Left ventricle myocardium inferior (tissue), 1 donor: ENCODE measurements around the gene PUDP. TPM values are rescaled to one million over a fixed set of nuclear protein-coding genes. Genes with fewer than 3 reads are reported as not detected.

Experiments
- DNase-seq: peaks from one replicate; pipeline ENCODE4 v3.0.0-alpha.2; 2020
- H3K27ac ChIP-seq: fragments of 200-600 bp; replicated peaks from 2 replicates; pipeline ENCODE4 v1.8.0; 2021
- H3K27me3 ChIP-seq: fragments of 200-600 bp; 2 replicates; pipeline ENCODE4 v1.8.0; 2021; ENCODE audit warnings: low read depth
- H3K36me3 ChIP-seq: fragments of 200-600 bp; 2 replicates; pipeline ENCODE4 v1.8.0; 2021
- H3K4me1 ChIP-seq: fragments of 200-600 bp; 2 replicates; pipeline ENCODE4 v1.8.0; 2021
- H3K4me3 ChIP-seq: fragments of 200-600 bp; 2 replicates; pipeline ENCODE4 v1.8.0; 2021; ENCODE audit warnings: mild to moderate bottlenecking, moderate library complexity
- H3K9me3 ChIP-seq: fragments of 200-600 bp; replicated peaks from 2 replicates; pipeline ENCODE4 v1.8.0; 2021
- intact Hi-C: fragments of 100-400 bp; cut with micrococcal nuclease; formaldehyde crosslinking; loops from one replicate; pipeline ENCODE4 v1.11.0; 2022
- total RNA-seq: library from RNA; stranded (reverse); fragmentation: NEBNext Ultra II Directional; extraction: Animal tissue kit (Norgen Biotek cat#: 25700); gene quantifications from one replicate; pipeline ENCODE4 v1.2.1, GENCODE V29; 2021
- TF ChIP-seq, protein P1 (sequence below): fragments of 200-600 bp; IDR thresholded peaks from 2 replicates; pipeline ENCODE4 v1.8.0; 2021; ENCODE audit warnings: antibody characterized with exemption, mild to moderate bottlenecking, borderline replicate concordance
- donor health status: DM: no; HTN: yes; CAD: no; lungs with severe emphysema.

The PUDP gene
- total RNA-seq, 1 donor from 2014 or later = 27.1 TPM

DNA sequence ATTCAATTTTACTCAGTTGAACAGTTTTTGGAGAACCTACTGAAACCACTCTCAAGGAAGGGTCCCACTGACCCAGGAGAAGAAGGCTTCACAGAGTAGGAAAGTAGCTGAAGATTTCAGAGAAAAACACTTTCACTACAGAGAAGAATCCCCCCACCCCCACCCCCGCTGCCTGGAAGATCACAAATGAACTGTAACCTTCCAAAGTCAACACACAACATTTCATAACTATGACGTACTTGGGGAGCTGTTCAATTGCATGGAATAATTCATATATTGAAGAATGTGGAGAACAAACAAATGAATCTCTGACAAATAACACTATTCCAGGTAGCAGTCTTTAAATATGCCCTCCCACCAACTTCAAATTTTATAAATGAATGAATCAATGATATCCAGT, 86.5 kb downstream of the PUDP start:
- Histone ChIP-seq H3K9me3 (no peaks in the 10 kb centered on the region), H3K27ac (no peak overlapping the region), H3K4me3 (no peak overlapping the region), H3K36me3 (no peaks in the 10 kb centered on the region), H3K27me3 (no peaks in the 10 kb centered on the region), H3K4me1 (no peaks in the 10 kb centered on the region)
- TF ChIP-seq, protein P1, sequence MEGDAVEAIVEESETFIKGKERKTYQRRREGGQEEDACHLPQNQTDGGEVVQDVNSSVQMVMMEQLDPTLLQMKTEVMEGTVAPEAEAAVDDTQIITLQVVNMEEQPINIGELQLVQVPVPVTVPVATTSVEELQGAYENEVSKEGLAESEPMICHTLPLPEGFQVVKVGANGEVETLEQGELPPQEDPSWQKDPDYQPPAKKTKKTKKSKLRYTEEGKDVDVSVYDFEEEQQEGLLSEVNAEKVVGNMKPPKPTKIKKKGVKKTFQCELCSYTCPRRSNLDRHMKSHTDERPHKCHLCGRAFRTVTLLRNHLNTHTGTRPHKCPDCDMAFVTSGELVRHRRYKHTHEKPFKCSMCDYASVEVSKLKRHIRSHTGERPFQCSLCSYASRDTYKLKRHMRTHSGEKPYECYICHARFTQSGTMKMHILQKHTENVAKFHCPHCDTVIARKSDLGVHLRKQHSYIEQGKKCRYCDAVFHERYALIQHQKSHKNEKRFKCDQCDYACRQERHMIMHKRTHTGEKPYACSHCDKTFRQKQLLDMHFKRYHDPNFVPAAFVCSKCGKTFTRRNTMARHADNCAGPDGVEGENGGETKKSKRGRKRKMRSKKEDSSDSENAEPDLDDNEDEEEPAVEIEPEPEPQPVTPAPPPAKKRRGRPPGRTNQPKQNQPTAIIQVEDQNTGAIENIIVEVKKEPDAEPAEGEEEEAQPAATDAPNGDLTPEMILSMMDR = no peak
- no peak for DNase-seq
- intact Hi-C loops = no loop called here

DNA sequence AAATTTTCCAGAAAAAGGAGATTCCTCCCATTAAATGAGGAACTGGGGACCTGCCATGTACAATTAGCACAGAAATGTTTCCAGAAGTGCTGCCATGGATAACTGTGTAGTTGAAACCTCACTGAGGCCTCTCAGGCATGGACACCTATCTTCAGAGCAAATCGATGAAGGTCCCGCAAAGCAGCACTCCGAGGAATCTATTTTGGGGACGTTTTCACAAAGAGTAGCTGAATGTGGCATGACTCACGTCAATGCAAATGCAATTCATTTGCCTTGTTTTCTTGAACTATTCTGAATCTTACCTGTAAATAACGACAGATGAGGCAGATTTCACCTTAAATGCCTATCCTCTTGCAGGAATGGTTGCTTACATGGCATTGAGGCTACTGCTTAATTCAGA, 87.5 kb downstream of the PUDP start:
- Histone ChIP-seq H3K27me3 (no peaks in the 10 kb centered on the region), H3K36me3 (no peaks in the 10 kb centered on the region), H3K9me3 (no peaks in the 10 kb centered on the region), H3K4me3 (no peak overlapping the region), H3K4me1 (no peaks in the 10 kb centered on the region), H3K27ac (no peak overlapping the region)
- DNase-seq = no peak
- TF ChIP-seq, protein P1 = no peak
- intact Hi-C loops = no loop called here

DNA sequence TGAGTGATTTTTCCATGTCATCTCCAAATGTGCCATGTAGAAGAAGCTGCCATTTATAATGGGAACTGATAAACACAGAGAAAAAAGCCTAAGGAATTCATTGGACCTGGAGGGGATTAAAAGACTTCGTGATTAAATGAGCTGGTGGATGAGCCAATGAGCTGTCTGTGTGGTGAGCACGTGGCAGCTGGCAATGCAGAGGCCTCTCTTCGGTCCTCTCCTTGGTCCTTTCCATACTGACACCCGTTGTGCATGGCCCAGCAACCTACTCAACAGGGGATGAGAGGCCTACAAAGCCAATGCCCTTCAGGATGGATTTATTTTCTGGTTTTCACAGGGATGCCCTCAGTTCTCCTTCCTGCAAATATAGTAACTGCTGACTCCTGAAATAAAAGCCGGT, 88.1 kb downstream of the PUDP start:
- Histone ChIP-seq H3K27ac (no peak overlapping the region), H3K36me3 (no peaks in the 10 kb centered on the region), H3K4me3 (no peak overlapping the region), H3K27me3 (no peaks in the 10 kb centered on the region), H3K4me1 (no peaks in the 10 kb centered on the region), H3K9me3 (no peaks in the 10 kb centered on the region)
- intact Hi-C loops = no loop called here
- no peak for DNase-seq
- TF ChIP-seq, protein P1 = no peak

DNA sequence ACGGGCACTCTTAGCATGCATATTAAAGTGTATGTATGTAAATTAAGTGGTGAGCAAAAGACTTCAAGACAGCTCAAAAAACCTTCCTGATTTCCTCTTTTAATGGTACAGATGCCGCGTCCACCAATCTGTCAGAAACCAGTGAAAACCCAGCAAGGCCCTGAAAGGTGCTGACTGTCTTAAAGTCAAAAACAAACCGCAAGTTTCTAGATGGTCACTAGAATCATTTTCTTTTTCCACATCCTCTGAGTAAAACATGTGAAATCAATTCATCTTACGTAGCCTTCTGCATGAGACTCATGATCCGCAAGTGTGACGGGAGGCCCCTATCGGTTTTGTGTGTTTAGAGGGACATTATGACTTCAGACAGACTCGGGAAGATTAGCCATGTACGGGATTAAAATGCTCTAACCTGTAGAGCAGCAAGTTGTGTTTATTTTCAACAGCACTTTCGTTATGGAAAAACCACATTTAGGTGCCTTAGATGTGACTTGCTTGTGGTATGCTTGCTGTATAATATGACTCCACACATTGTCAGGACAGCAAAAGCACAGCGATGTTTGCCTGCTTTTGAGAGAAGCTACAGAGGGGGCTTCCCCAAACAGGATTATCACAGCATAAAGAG, 88.6 kb downstream of the PUDP start:
- H3K36me3 ChIP-seq = no peaks in the 10 kb centered on the region
- H3K9me3 ChIP-seq = no peaks in the 10 kb centered on the region
- intact Hi-C loops = no loop called here

DNA sequence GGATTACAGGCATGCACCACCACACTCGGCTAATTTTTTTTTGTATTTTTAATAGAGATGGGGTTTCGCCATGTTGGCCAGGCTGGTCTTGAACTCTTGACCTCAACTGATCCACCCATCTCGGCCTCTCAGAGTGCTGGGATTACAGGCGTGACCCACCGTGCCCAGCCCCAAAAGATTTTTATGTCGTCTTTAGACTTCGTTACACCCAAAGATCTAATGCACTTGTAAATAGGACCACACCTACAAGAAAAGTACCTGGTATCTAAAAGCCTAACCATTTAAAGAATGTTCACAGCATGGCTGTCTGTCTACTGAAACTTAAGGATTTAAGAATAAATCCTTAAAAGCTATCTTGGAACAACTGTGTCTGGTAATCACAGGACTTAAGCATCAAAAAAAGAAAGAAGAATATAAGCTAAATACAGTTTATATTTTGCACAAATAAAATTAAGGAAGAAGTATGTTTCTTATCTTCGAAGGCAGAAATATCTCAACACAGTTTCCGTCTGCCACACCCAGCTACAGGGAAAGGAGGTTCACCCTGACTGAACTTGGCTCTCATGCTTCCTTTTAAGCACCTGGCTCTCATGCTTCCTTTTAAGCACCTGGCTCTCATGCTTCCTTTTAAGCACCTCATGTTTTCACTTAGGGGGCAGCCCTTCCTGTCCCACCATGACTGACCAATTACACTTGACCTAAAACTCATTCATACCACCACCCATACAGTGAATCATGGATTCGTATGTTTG, 92.4 kb downstream of the PUDP start:
- Histone ChIP-seq H3K27ac (no peak overlapping the region), H3K4me3 (no peak overlapping the region), H3K9me3 (no peaks in the 10 kb centered on the region), H3K4me1 (no peaks in the 10 kb centered on the region), H3K36me3 (peaks cover under 1% of the 10 kb centered on the region), H3K27me3 (no peaks in the 10 kb centered on the region)
- intact Hi-C loops = no loop called here
- TF ChIP-seq, protein P1 = no peak
- DNase-seq = no peak

More for the DNA sequence above, 88.6 kb downstream of the PUDP start:
- no peak overlapping the region for H3K27ac ChIP-seq
- no peaks in the 10 kb centered on the region for H3K27me3 ChIP-seq
- TF ChIP-seq, protein P1 = no peak
- H3K4me1 ChIP-seq = no peaks in the 10 kb centered on the region
- DNase-seq = no peak
- no peak overlapping the region for H3K4me3 ChIP-seq
